ENCODE measurements around the gene WNT10A. TPM values are rescaled to one million over a fixed set of nuclear protein-coding genes. Genes with fewer than 3 reads are reported as not detected.
"Not testable (repeated sequence)": the region's sequence is repeated elsewhere in the genome, so short reads cannot be mapped to it uniquely, and the experiment has no call there.

Gene WNT10A
- total RNA-seq, 3 donors from 2014 or later: 1.4 to 2.7 (median 2.3) TPM

DNA sequence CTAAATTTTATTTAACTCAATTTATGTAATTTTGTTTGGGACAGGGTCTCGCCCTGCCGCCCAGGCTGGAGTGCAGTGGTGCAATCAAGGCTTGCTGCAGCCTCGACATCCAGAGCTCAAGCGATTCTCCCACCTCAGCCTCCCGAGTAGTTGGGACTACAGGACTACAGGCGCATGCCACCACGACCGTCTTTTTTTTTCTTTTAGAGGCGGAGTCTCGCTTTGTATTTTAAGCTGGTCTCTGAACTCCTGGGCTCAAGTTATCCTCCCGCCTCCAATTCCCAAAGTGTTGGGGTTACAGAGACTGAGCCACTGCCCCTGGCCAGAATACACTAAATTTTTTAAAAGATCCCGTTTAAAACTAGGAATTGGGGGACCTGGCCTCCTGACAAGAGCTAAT lies 18.5 kb downstream of the WNT10A start:
- Mint-ChIP-seq H3K4me1 (ENCODE audit: low read depth) (peaks cover 35% of the 10 kb centered on the region), H3K36me3 (ENCODE audit: insufficient read depth) (no peaks in the 10 kb centered on the region), H3K4me3 (no peak overlapping the region), H3K9me3 (no peaks in the 10 kb centered on the region), H3K27me3 (ENCODE audit: low read depth) (peaks cover 22% of the 10 kb centered on the region)
- DNase-seq: no peak
- no peak for ATAC-seq

DNA sequence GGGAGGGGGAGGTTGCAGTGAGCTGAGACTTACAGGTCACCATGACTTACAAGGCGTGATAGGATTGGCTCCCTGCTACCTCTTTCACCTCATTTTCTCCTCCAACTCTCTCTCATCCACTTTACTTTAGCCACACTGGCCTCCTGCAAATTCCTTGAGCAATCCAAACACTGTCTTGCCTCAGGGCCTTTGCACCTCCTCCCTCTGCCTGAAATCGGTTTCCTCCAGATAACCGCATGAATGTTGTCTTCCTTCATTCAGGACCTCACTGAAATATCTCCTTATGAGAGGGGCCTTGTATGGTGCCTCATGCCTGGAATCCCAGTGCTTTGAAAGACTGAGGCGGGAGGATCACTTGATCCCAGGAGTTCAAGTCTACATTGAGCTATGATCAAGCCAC lies 21.8 kb downstream of the WNT10A start:
- no peaks in the 10 kb centered on the region for H3K36me3 Mint-ChIP-seq (ENCODE audit: insufficient read depth)
- no peak overlapping the region for H3K4me3 Mint-ChIP-seq
- no peaks in the 10 kb centered on the region for H3K9me3 Mint-ChIP-seq
- H3K4me1 Mint-ChIP-seq (ENCODE audit: low read depth): peaks cover 11% of the 10 kb centered on the region
- ATAC-seq (no peak), DNase-seq (no peak)
- H3K27me3 Mint-ChIP-seq (ENCODE audit: low read depth): peaks cover 29% of the 10 kb centered on the region

DNA sequence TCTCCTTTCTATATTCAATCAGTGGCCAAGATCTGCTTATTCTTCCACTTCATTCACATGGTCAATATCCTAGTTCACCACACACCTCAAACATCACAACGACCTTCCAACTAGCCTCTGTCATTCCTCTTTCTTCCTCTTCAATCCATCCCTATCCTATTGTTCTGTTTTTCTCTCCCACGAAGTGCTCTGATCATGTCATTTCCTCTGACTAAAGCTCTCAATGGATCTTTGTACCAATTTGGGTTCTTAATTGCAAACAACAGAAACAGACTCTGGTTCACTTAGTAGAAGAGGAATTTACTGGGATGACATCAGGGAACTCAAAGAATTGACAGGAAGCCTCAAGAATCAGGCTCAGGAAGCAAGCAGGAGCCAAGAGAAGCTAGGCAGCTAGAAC lies 23.5 kb downstream of the WNT10A start:
- no peak for ATAC-seq
- H3K27me3 Mint-ChIP-seq (ENCODE audit: low read depth): peaks cover 23% of the 10 kb centered on the region
- no peak for DNase-seq
- no peak overlapping the region for H3K4me3 Mint-ChIP-seq
- H3K4me1 Mint-ChIP-seq (ENCODE audit: low read depth): peaks cover 4% of the 10 kb centered on the region
- no peaks in the 10 kb centered on the region for H3K36me3 Mint-ChIP-seq (ENCODE audit: insufficient read depth)
- H3K9me3 Mint-ChIP-seq: no peaks in the 10 kb centered on the region

DNA sequence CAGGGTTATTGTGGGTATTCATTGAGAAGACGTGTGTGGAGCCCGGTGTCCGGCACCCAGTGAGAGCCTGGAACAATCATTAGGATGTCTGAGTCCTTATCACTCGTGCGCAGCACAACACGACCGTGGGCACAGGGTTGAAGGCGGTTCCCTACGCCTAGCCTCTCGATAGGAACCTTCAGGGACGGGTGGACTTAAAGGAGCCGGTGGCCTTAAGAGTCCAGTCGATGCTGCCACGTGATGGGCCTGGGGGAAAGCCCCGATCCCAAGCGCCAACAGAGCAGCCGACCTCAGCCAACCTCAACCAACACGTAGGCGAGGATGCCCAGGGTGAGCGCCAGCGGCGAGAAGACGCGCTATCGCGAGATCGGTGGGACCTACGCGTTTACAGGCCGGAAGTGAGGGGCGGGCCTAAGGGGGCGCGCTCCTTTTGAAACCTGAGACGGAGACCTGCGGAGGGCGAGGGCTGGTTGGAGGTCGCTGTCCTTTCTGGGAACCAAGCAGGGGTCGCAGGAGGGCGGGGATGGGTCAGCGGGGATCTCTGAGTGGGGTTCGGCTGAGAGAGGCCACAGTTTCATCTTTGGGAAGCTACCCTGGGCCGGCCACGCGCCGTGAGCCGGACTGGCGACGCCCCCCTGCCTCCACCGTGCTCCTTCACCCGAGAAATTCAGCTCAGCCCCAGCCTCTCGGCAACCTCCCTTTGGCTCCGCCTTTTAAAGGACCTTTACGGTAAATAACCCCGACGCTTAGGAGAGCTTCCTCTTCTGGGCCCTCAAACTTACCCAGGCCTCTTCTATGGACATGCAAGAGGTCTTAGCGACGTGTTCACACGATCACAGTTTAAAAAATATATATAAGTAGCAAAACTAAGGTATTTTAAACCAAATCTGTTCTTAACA lies 28.3 kb downstream of the WNT10A start:
- ATAC-seq: peak; percentile 98 to 99

DNA sequence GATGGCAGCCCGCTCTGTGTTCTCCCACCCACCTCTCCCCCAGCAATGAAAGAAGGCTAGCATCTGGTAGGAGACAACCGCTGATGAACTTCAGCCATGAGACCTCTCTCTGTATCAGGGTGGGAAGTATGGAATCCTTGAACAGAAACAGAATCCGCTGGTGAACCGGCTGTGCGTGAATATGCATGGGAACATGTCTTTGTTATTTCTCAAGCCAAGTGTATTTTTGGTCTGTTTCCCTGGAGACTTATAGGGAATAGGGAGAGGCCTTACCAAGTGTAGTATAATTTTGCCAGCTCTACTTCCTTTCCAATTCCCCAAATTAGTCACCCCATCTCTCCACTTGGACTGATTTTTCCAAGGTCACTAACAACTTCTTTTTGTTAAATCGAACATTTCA lies 30.1 kb downstream of the WNT10A start:
- Mint-ChIP-seq H3K36me3 (ENCODE audit: insufficient read depth) (no peaks in the 10 kb centered on the region), H3K4me3 (no peak overlapping the region), H3K9me3 (no peaks in the 10 kb centered on the region), H3K4me1 (ENCODE audit: low read depth) (peaks cover 4% of the 10 kb centered on the region), H3K27me3 (ENCODE audit: low read depth) (peaks cover 7% of the 10 kb centered on the region)
- DNase-seq (no peak), ATAC-seq (no peak)

More for the DNA sequence above, 28.3 kb downstream of the WNT10A start:
- Mint-ChIP-seq H3K4me3 (peak overlapping the region; percentile 80), H3K36me3 (ENCODE audit: insufficient read depth) (no peaks in the 10 kb centered on the region), H3K27me3 (ENCODE audit: low read depth) (peaks cover 7% of the 10 kb centered on the region), H3K9me3 (no peaks in the 10 kb centered on the region), H3K4me1 (ENCODE audit: low read depth) (peaks cover 4% of the 10 kb centered on the region)
- peak; percentile 84 for DNase-seq

DNA sequence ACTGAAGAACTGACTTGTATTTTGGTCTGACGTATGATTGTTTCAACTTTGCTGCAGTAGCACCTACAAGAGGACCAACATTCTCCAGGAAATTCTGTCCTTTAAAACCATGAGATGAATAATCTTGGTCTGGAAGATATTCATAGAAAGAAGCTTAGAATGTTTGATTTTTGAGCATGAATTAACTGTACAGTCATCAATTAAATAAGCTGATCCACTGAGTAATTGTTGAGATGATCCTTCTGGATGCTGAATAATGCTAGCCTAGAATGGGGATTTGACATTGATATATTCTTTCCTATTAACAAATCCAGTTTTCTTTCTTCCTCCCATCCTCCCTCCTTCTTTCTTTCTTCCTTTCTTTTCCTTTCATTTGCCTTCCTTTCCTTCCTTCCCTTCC lies 39.9 kb downstream of the WNT10A start:
- peaks cover 8% of the 10 kb centered on the region for H3K9me3 Mint-ChIP-seq
- DNase-seq (no peak), ATAC-seq (no peak)
- H3K27me3 Mint-ChIP-seq (ENCODE audit: low read depth): peaks cover 43% of the 10 kb centered on the region
- H3K4me3 Mint-ChIP-seq: no peak overlapping the region
- no peaks in the 10 kb centered on the region for H3K36me3 Mint-ChIP-seq (ENCODE audit: insufficient read depth)
- H3K4me1 Mint-ChIP-seq (ENCODE audit: low read depth): no peaks in the 10 kb centered on the region

DNA sequence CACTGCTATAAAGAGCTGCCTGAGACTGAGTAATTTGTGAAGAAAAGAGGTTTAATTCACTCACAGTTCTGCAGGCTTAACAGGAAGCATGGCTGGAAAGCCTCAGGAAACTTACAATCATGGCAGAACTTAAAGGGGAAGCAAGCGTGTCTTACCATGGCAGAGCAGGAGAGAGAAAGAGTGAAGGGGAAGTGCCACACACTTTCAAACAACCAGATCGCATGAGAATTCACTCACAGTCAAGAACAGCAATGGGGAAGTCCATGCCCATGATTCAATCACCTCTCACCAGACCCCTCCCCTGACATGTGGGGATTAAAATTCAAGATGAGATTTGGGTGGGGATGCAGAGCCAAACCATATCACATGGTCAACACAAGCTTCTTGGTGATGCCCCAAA lies 44.1 kb downstream of the WNT10A start:
- Mint-ChIP-seq H3K4me1 (ENCODE audit: low read depth) (no peaks in the 10 kb centered on the region), H3K36me3 (ENCODE audit: insufficient read depth) (no peaks in the 10 kb centered on the region), H3K27me3 (ENCODE audit: low read depth) (peaks cover 51% of the 10 kb centered on the region), H3K4me3 (no peak overlapping the region), H3K9me3 (peaks cover 8% of the 10 kb centered on the region)
- no peak for DNase-seq
- no peak for ATAC-seq

DNA sequence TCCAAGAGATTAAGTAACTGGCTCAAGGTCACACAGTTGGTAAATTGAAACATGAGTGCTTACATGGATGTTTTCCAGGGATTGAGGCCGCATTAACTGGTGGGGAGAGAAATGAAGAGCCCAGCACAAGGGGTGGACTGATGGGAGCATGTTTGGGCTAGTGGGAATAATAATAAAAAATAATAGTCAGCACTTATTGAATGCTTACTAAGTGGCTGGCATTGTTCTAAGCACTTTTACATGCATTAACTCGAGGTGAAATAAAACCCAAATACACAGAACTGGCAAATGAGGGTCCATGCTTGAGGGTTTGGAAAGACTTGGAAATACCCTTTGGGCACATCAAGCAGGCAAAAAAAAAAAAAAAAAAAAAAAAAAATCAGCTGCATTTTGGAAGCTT lies 44.8 kb downstream of the WNT10A start:
- H3K27me3 Mint-ChIP-seq (ENCODE audit: low read depth): peaks cover 47% of the 10 kb centered on the region

DNA sequence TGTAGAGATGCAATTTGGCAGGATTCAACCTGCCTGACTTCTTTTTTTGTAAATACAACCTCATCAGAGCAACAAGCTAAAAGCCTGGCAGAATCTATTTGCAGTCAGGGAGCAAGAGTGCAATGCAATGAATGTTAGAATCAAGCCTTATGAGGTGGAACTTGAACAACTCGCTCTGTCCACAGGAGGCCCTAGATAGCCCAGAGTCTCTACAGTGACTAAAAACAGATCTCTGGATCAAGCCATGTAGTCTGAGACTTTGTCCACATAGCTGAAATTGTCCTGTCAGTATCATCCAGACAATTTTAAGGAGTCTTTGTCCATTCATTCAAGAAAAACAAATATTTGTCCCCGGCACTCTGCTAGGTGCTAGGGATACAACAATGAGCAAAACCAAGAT lies 46.8 kb downstream of the WNT10A start:
- H3K4me3 Mint-ChIP-seq: no peak overlapping the region
- no peak for ATAC-seq
- DNase-seq: no peak
- peaks cover 34% of the 10 kb centered on the region for H3K27me3 Mint-ChIP-seq (ENCODE audit: low read depth)
- H3K9me3 Mint-ChIP-seq: peaks cover 8% of the 10 kb centered on the region
- H3K36me3 Mint-ChIP-seq (ENCODE audit: insufficient read depth): no peaks in the 10 kb centered on the region
- no peaks in the 10 kb centered on the region for H3K4me1 Mint-ChIP-seq (ENCODE audit: low read depth)

More for the DNA sequence above, 44.8 kb downstream of the WNT10A start:
- H3K4me3 Mint-ChIP-seq: no peak overlapping the region
- H3K9me3 Mint-ChIP-seq: peaks cover 8% of the 10 kb centered on the region
- no peaks in the 10 kb centered on the region for H3K4me1 Mint-ChIP-seq (ENCODE audit: low read depth)
- ATAC-seq: no peak
- no peaks in the 10 kb centered on the region for H3K36me3 Mint-ChIP-seq (ENCODE audit: insufficient read depth)
- DNase-seq: no peak

DNA sequence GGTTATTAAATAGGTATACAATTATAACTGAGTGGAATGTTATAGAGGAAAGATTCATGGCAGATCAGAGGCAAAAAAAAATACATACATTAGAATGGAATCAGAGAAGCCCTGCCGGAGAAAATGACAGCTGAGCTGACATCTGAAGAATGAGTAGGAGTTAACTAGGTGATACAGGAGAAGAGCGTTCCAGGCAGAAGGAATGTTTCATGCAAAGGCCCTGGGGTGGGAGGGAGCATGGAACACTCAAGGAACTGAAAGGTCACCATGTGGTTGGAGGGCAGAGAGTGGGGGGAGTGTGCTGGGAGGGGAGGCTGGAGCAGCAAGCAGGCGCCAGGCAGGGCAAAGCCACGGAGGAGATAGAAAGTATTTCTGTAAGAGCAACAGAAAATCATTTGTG lies 47.2 kb downstream of the WNT10A start:
- H3K27me3 Mint-ChIP-seq (ENCODE audit: low read depth): peaks cover 32% of the 10 kb centered on the region
- DNase-seq: no peak
- no peaks in the 10 kb centered on the region for H3K36me3 Mint-ChIP-seq (ENCODE audit: insufficient read depth)
- ATAC-seq: no peak
- peaks cover 8% of the 10 kb centered on the region for H3K9me3 Mint-ChIP-seq
- no peaks in the 10 kb centered on the region for H3K4me1 Mint-ChIP-seq (ENCODE audit: low read depth)
- H3K4me3 Mint-ChIP-seq: no peak overlapping the region

DNA sequence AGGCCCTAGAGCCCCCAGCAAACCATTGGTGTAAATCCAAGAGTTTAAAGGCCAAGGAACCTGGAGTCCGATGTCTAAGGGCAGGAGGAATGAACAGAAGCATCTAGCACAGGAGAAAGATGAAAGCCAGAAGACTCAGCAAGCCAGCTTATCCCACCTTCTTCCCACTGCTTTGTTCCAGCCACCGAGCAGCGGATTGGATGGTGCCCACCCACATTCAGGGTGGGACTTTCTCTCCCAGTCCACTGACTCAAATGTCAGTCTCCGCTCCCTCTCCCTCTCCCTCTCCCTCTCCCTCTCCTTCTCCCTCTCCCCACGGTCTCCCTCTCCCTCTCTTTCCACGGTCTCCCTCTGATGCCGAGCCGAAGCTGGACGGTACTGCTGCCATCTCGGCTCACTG lies 49.8 kb downstream of the WNT10A start:
- not testable (repeated sequence) for ATAC-seq; H3K4me1 Mint-ChIP-seq (ENCODE audit: low read depth)

DNA sequence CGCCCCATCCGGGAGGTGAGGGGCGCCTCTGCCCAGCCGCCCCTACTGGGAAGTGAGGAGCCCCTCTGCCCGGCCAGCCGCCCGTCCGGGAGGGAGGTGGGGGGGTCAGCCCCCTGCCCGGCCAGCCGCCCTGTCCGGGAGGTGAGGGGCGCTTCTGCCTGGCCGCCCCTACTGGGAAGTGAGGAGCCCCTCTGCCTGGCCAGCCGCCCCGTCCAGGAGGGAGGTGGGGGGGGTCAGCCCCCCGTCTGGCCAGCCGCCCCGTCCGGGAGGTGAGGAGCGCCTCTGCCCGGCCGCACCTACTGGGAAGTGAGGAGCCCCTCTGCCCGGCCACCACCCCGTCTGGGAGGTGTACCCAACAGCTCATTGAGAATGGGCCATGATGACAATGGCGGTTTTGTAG lies 51.1 kb downstream of the WNT10A start:
- H3K4me3 Mint-ChIP-seq; H3K9me3 Mint-ChIP-seq; DNase-seq; H3K4me1 Mint-ChIP-seq (ENCODE audit: low read depth); H3K36me3 Mint-ChIP-seq (ENCODE audit: insufficient read depth); ATAC-seq: not testable (repeated sequence)
- peaks cover 38% of the 10 kb centered on the region for H3K27me3 Mint-ChIP-seq (ENCODE audit: low read depth)

More for the DNA sequence above, 49.8 kb downstream of the WNT10A start:
- H3K27me3 Mint-ChIP-seq (ENCODE audit: low read depth): peaks cover 32% of the 10 kb centered on the region
- not testable (repeated sequence) for H3K4me3 Mint-ChIP-seq; H3K9me3 Mint-ChIP-seq; DNase-seq; H3K36me3 Mint-ChIP-seq (ENCODE audit: insufficient read depth)

Other genes starting within 250 kb of the WNT10A start
- gene ZNF142, start 221.2 kb upstream of the WNT10A start, total RNA-seq: 10 to 100 TPM; 68.5 to 75.5 (median 70.5) TPM
- gene BCS1L, start 221.2 kb upstream of the WNT10A start, total RNA-seq: 100 to 1,000 TPM in 1 of 3 donors, 10 to 100 TPM in 2; 94.1 to 106 (median 97.4) TPM
- gene RNF25, start 208.8 kb upstream of the WNT10A start, total RNA-seq: 10 to 100 TPM; 25.6 to 34.6 (median 32.7) TPM
- 10 to 100 TPM; 15.7 to 18.3 (median 15.7) TPM for gene STK36, start 208.8 kb upstream of the WNT10A start, total RNA-seq
- 10 to 100 TPM; 44.2 to 53.0 (median 52.5) TPM for gene TTLL4, start 170.0 kb upstream of the WNT10A start, total RNA-seq
- under 1 TPM; 0.14 to 0.26 (median 0.15) TPM for gene CYP27A1, start 98.7 kb upstream of the WNT10A start, total RNA-seq
- gene PRKAG3, start 49.0 kb upstream of the WNT10A start, total RNA-seq: not detected
- under 1 TPM in 1 of 3 donors, not detected in 2; 0.11 TPM for gene WNT6, start 21.0 kb upstream of the WNT10A start, total RNA-seq
- gene CDK5R2, start 78.8 kb downstream of the WNT10A start, total RNA-seq: not detected
- not detected for gene FEV, start 104.3 kb downstream of the WNT10A start, total RNA-seq
- gene CRYBA2, start 112.6 kb downstream of the WNT10A start, total RNA-seq: not detected
- gene CFAP65, start 160.7 kb downstream of the WNT10A start, total RNA-seq: not detected
- gene IHH, start 180.1 kb downstream of the WNT10A start, total RNA-seq: under 1 TPM in 1 of 3 donors, not detected in 2; 0.28 TPM